GM12873 (cell line): Measurements from ENCODE around the gene ASB18.

ENCODE experiments used
- TF ChIP-seq, protein P1 (sequence below): IDR thresholded peaks from 2 replicates; pipeline ENCODE4 v1.5.1; 2012; ENCODE audit warnings: low read depth, mild to moderate bottlenecking, moderate library complexity, low read length, control low read depth; ENCODE audit not compliant: insufficient read depth; ENCODE audit errors: missing control alignments

The ASB18 gene

DNA sequence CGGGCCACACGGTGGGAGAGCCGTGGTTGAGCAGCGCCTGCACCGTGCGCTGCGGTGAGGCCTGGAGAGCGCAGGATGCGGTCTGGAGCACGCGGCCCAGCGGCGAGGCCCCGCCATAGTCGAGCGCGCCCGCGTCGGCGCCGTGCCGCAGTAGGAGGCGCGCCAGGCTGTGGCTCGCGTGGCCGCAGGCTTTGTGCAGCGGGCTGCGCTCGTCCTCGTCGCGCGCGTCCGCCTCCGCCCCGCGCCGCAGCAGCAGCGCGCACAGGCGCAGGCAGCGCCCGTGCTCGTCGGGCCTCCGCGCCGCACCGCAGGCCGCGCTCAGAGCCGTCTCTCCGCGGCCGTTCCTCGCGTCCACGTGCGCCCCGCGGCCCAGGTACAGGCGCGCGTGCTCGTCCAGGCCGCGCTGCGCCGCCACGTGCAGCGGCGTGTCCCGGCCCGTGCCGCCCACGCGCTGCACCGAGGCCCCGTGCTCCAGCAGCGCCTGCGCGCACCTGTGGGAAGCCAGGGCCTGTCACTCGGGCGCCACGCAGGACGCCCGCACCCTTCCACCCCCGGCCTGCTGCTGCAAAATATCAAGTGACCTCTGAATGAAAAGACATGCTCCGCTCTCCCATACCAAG lies 49.7 kb downstream of the ASB18 start:
- TF ChIP-seq, protein P1, sequence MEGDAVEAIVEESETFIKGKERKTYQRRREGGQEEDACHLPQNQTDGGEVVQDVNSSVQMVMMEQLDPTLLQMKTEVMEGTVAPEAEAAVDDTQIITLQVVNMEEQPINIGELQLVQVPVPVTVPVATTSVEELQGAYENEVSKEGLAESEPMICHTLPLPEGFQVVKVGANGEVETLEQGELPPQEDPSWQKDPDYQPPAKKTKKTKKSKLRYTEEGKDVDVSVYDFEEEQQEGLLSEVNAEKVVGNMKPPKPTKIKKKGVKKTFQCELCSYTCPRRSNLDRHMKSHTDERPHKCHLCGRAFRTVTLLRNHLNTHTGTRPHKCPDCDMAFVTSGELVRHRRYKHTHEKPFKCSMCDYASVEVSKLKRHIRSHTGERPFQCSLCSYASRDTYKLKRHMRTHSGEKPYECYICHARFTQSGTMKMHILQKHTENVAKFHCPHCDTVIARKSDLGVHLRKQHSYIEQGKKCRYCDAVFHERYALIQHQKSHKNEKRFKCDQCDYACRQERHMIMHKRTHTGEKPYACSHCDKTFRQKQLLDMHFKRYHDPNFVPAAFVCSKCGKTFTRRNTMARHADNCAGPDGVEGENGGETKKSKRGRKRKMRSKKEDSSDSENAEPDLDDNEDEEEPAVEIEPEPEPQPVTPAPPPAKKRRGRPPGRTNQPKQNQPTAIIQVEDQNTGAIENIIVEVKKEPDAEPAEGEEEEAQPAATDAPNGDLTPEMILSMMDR = no peak

DNA sequence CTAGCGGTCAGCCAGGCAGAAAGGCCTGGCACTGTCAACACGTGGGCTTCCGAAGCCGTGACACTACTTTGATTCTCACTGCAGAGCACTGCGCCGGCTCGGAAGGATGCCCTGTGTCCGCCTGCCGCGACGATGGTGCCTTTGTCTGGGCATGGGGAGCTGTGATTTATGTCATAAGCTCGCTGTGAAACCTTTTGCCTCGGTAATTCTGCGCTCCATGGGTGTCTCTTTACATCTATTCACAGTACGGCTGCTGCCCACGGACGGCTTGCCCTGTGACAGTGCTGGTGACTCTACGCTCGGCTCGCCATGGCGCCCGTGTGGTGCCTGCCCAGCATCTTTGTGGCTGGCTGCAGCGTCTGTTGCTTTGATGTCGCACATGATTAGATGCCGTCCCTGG lies 52.9 kb downstream of the ASB18 start:
- TF ChIP-seq, protein P1 = no peak

- TF ChIP-seq, protein P1 = no peak
These were observed 53.7 kb downstream of the ASB18 start for GRCh38 chr2:236210536-236210935.

DNA sequence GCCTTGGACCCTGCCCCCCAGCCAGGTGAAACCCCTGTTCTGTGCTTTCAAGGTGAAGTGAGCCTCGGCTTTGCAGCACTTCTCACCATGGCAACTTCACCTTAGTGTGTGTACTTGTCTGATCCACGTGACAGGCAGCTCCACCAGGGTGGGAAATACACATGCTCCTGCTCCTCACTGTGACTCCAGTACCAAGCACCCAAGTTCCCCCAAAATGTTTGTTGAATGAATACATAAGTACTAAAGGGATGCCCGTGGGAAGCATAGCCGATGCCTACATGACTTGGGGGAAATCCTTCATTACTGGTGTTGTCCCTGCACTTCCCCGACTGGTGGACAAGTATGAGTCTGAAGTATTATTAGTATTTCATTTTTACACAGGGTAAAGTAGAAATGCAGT lies 54.2 kb downstream of the ASB18 start:
- TF ChIP-seq, protein P1 = no peak

- TF ChIP-seq, protein P1 = no peak
These were observed 54.7 kb downstream of the ASB18 start for GRCh38 chr2:236209535-236209934.

DNA sequence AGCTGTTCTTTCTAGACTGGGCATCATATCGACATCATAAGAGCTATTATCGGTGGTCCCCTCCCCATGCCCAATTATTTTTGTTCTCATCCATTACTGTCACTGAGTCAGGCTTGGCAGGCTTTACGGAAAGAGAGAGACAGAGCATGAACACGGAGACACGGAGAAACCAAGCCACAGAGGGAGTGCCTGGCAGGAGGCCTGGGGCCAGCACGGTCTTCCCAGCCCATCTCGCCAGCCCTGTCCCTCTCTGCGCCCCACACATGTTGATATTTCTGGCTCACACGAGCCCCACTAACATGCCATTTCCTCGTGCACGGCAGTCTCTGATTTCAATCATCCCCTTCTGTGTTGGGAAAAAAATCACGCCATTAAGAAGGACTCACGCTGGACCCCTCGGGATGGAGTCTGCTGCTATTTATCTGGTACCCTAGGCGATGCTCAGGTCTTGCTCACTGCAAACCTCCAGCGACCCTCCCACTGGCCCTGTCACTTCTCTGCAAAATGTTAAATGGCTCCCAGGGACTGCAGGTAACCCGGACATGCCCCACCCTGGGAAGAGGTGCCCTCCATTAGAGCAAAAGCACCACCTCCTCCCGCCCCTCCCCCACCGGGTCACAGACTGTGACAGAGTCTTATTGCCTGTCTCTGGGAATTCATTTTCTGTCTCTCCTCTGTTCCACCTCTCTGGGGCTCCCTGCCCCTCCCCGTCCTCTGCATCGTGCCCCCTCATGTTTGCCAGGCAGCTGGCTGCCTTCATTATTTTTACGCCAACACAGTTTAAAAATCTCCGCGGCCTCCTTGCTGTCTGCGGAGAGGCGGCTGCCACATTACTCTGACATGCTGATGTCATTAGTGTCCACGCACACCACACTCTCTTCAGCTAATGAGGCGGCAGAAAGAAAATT lies 55.9 kb downstream of the ASB18 start:
- TF ChIP-seq, protein P1 = no peak

DNA sequence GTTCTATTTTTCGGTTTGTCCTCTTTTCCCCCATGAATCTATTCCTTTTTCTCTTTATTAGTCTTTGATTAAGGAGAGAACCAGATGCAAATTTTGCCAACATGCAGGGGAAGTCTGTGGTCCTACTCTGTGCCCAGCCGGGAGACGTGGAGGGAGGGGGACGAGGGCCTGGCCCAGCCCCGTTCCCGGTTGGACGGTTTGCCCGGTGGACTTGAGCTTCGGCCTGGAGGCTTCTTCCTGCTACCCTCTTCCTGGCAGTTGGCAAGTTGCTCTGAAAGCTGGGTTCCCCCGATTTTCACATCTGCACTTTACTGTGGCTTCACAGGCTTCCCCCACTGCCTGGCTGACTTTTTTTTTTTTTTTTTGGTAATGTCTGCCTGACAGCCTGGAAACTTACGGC lies 56.7 kb downstream of the ASB18 start:
- TF ChIP-seq, protein P1 = no peak
